Stimulated activated CD4-positive, alpha-beta T cell treated with anti-CD3 and anti-CD28 coated beads, Interleukin-15, amount 100 ng/mL, for 1 hour (primary cell): ENCODE measurements around the gene PROX2.
A peak's percentile ranks its signal among the peaks of the same experiment; 100 is the strongest.

Experiments used
- DNase-seq, 2 donors: peaks; one replicate each; pipeline ENCODE4 v3.0.0-alpha.2; 2020; ENCODE audit warnings: low read depth in 1 of 2, low spot score in 1 of 2

PROX2 gene

GRCh38 chr14:74909911-74910310 is 34.0 kb upstream of the PROX2 start:
- DNase-seq: no peak

GRCh38 chr14:74909501-74909900 is 33.6 kb upstream of the PROX2 start:
- DNase-seq: no peak

GRCh38 chr14:74908861-74909341 is 33.0 kb upstream of the PROX2 start:
- no peak for DNase-seq

DNA sequence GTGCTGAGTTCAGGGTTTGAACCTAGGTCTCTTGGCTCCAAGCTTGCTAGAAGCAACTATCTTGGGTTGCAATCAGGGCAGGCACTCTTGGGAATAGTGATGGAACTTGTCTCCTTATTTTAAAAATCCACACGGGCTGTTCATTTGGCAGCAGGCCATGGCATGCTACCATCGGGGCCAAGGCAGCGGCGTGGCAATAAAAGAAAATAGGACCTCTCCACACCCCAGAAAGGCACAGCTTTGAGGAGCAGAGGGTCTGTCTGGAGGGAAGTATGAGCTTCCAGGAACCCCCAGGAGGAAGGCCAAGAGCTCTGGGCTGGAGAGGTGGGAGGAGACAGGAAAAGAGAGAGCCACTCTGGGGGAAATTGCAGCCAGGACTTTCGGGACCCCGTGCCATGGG is 31.8 kb upstream of the PROX2 start:
- DNase-seq: no peak

DNA sequence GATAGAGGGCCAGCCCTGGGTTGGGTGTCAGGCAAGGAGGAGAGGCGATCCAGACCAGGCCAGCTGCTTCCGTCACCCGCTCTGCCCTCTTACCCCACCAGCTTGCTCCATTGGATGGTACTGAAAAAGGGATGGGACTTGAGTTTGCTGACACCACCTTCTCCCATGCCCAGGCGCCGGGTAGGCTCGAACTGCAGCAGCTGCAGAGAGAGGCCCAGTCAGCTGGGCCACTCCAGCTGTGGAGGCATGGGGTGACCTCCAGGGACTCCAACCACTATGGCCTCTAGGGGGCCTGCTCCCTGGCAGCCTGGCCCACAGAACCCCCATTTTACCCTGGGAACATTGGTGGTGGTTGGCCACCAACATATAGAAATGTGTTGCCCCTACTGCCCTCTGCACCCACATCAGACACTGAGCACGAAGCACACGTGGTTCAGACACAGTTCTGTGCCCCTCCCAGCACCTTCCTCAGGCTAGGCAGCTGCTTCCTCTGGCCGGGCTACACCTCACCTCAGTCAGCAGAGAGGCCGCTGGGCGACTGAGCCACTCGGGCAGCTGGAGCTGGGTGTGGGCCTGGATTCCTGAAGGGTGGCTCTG is 31.1 kb upstream of the PROX2 start:
- no peak for DNase-seq

- peak; percentile 57 to 69 for DNase-seq
These were observed 29.7 kb upstream of the PROX2 start for GRCh38 chr14:74905595-74906142.

DNA sequence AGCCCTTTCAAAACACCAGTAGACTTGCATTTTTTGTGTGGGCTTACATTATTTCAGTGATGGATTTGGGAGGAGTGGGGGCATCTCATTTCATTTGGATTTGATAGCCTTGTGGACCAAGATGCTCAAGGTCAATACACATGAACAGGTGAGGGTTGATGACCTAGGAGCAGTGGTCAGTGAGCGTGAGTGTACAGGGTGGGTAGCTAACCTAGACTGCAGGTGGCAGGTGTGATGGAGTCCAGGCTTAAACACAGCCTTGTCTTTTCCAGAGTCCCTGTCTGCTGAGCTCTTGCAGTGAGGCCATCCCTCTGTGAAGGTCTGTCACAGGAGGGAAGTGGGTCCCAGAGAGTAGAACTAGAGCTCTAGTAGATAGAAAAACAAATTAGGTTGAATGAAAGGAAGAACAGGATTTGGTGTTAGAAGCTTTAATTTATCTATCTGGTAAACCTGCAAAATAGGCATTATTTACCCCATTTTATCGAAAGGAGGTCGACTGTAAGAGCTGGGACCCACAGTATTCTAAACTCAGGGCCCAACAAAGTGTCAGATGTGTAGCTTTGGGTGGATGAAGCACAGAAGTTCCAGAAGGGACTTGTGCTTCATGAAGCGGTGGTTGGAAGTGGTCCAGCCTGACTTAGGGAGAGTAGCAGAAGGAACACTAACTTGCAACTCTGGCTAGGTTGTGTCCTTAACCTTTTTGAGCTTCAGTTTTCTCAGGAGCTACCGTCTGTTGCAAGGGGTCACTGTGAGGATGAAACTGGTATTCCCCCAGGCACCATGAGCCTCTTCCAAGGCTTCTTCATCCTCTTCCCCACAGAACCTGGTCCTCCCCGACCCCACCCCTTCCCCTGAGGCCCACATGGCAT is 28.9 kb upstream of the PROX2 start:
- DNase-seq: no peak

GRCh38 chr14:74902941-74903705 is 27.2 kb upstream of the PROX2 start:
- no peak for DNase-seq

DNA sequence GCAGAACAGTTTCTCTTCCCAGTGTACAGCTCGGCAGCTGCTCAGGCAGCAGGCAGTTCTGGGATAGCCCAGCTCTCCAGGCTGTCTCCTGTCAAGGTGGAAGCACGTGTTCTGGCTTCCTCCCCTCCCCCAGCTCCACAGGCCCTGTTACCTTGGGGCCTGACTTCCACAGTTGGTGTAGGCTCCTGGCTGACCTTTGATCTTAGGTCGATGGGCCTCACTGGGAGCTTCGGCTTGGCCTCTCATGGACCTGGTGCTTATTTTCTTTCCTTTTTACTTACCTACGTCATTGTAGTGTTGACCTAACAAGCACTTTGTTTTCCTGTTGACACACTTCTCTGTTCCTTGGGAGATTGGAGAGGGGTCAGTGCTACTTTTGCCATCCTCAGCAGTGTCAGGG is 22.7 kb upstream of the PROX2 start:
- DNase-seq: no peak

GRCh38 chr14:74898083-74898482 is 22.1 kb upstream of the PROX2 start:
- no peak for DNase-seq

DNA sequence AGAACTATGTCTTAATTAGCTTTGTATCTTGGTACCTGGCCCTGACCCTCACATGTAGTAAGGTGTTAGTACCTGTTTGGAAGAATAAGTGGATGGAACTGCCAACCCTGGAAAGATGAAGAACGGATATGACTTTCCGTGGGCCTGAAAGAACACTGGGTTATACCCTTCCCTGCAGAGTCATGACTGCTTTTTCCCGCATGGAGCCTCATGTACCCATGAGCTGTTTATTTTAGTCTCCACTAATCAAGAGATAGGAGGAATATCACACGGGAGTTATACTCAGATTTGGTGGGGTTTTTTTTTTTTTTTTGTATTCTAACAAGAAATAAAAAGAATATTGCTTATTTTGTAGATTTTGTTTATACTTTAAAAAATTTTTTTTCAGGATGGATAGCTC is 21.7 kb upstream of the PROX2 start:
- DNase-seq: no peak

DNA sequence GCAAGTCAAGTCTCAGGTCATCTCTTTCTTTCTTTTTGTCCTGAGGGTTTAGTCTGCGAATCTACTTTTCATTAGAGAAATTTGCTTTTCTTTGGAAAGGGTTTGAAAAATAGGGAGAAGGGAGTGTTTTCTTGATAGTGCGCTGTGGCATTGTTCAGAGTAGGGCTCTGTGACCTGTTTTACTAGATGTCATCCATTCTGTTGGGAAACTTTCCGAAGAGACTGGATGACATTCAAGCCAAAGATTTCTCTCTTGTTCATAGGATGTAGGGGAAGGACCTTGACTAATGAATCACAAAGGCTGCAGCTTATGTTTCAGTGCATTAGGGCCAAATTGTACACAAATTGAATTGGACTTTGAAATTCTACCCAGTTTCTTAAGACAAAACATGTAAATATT is 20.5 kb upstream of the PROX2 start:
- DNase-seq: no peak

GRCh38 chr14:74893614-74894091 is 17.7 kb upstream of the PROX2 start:
- no peak for DNase-seq

DNA sequence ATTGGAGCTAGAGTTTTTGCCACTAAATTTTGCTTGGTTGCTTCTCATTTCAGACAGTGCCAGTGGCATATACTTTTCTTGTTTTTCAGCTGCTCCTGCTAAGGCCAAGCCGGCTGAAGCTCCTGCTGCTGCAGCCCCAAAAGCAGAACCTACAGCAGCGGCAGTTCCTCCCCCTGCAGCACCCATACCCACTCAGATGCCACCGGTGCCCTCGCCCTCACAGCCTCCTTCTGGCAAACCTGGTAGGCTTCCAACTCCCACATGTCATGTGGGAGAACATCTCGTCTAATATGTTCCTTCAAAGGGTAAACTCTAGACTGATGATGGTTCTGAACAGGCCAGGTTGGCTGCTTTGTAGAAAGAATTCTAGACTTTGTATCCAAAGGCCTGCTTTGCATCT is 16.8 kb upstream of the PROX2 start:
- no peak for DNase-seq

GRCh38 chr14:74891870-74892269 is 15.9 kb upstream of the PROX2 start:
- no peak for DNase-seq

DNA sequence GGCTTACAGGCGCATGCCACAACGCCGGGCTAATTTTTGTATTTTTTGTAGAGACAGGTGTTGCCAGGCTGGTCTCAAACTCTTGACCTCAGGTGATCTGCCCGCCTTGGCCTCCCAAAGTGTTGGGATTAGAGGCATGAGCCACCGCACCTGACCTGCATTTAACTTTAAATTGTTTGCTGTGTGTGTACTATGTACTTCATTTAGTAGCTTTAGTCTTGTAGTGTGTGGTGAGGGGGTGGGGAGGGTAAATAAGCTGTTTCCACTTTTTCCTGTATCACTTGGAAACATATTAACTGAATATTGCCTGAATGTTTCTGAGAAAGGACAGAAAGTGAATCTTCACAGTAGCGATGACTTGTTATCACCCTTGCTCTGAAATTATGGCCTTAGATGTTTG is 14.3 kb upstream of the PROX2 start:
- DNase-seq: no peak

DNA sequence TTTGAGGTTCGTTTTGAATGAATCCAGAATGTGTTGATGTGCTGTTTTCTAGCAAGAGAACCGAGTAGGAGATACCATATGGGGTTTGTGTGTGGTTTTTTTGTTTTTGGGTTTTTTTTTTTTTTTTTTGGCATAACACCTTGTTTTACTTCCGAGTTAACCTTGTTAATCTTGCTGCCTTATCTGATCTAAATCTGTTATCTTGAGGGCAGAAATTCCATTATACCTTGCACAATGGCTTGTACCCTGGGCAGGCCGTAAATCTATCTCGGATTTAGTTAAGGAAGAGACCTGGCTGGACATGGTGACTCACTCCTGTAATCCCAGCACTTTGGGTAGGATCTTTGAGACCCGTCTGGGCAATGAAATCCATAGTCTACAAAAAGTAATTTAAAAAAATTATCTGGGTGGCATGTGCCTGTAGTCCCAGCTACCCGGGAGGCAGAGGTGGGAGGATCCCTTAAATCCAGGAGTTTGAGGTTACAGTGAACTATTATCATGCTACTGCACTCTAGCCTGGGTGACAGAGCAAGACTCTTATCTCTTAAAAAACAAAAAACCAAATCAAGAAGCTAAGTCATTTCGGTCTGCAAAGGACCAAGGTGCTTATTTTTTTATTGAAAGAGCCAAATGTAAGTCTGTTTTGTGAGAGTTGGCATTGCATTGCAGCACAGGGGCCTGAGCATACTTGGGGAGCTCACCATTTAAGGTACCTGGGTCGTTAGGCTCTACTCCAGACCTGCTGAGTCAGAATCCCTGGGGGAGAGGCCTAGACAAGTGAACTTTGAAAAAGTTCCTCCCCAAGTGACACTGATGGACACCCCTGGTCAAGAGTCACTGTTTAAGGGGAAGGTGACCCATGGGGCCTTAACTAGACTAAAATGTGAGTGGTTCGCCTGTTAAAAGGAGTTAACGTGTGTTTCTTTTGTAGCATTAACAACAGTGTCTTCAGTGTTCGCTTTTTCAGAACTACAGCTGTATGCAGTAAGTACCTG is 12.5 kb upstream of the PROX2 start:
- DNase-seq: no peak

GRCh38 chr14:74886001-74886400 is 10.1 kb upstream of the PROX2 start:
- DNase-seq: no peak

DNA sequence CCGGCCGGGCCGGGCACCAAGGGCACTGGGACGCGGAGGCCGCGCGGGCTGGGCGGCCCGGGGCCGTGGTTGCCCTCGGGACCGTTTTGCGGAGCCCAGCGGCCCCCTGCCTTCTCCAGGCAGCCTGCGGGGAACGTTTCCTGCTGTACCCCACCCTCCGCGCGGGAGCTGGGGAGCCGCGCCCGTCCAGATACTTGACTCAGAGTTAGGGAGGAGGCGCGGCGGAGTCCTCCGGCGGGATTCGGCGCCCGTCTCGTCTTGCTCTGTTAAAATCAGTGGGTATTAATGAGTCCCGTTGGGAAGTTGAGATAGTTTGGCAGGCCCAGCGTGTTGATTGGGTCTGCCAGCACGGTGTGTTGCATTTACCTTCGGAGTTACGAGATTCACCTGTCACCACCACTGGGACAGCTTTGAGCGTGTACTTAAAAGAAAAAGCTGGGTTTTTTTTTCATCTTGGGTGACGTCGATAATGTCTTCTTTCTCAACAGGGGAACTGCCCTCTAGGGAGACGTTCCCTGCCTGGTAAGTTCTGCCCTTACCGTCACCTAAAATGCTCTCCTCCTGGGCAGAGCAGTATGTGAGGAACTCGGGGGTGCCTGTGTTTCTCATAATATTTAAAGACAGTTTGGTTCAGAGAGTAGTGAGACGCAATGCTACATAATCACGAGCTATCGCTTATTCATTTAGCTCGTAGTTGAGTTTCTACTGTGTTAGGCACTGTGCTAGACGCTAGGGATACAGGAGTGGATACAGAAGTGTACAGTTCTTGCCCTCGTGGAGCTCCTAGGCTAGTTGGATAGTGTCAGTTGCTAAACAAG is 6.4 kb upstream of the PROX2 start:
- DNase-seq: peak; percentile 12 to 35
